Neural cell (in vitro differentiated cells): Measurements from ENCODE around the gene SGTA. TPM values are rescaled to one million over a fixed set of nuclear protein-coding genes. Genes with fewer than 3 reads are reported as not detected.

ENCODE experiments used
- H2AFZ ChIP-seq: fragments of 200-600, 300-800 bp; sonication (generic), shearing (Covaris generic); 2 replicates; pipeline ENCODE4 v1.6.0; 2014; ENCODE audit warnings: low read depth, mild to moderate bottlenecking, antibody characterized with exemption, low read length, moderate library complexity
- H3F3A ChIP-seq: fragments of 200-600 bp; shearing (Covaris generic); 2 replicates; pipeline ENCODE4 v1.6.1; 2016; ENCODE audit warnings: mild to moderate bottlenecking, moderate library complexity, mixed read lengths, antibody characterized with exemption, low read length; ENCODE audit not compliant: insufficient read depth, poor library complexity, severe bottlenecking
- H3K27ac ChIP-seq: fragments of 200-600, 300-800 bp; sonication (generic), shearing (Covaris generic); 2 replicates; pipeline ENCODE4 v1.5.1; 2014; ENCODE audit warnings: mild to moderate bottlenecking, low read length, moderate library complexity
- H3K27me3 ChIP-seq: fragments of 300-800, 200-600 bp; sonication (generic), shearing (Covaris generic); 2 replicates; pipeline ENCODE4 v1.6.0; 2014; ENCODE audit warnings: mild to moderate bottlenecking, low read depth, low read length, moderate library complexity; ENCODE audit not compliant: insufficient read depth
- H3K36me3 ChIP-seq: fragments of 300-800, 200-600 bp; sonication (generic), shearing (Covaris generic); 2 replicates; pipeline ENCODE4 v1.5.1; 2014; ENCODE audit warnings: mild to moderate bottlenecking, antibody characterized with exemption, low read length, moderate library complexity; ENCODE audit not compliant: insufficient read depth
- H3K4me2 ChIP-seq: fragments of 300-800, 200-600 bp; sonication (generic), shearing (Covaris generic); 2 replicates; pipeline ENCODE4 v1.6.0; 2014; ENCODE audit warnings: mild to moderate bottlenecking, low read length
- H3K4me3 ChIP-seq: fragments of 300-800, 200-600 bp; sonication (generic), shearing (Covaris generic); 2 replicates; pipeline ENCODE4 v1.5.1; 2014; ENCODE audit warnings: mild to moderate bottlenecking, low read length, moderate library complexity
- H3K79me2 ChIP-seq: fragments of 200-600 bp; shearing (Covaris generic); replicated peaks from 2 replicates; pipeline ENCODE4 v1.6.0; 2014; ENCODE audit warnings: mild to moderate bottlenecking, low read length, moderate library complexity; ENCODE audit not compliant: insufficient read depth
- H3K9ac ChIP-seq: fragments of 300-800, 200-600 bp; sonication (generic), shearing (Covaris generic); 2 replicates; pipeline ENCODE4 v1.6.1; 2016; ENCODE audit warnings: mild to moderate bottlenecking, low read length, mixed read lengths
- H3K9me2 ChIP-seq: fragments of 200-600 bp; shearing (Covaris generic); 2 replicates; pipeline ENCODE4 v1.6.1; 2016; ENCODE audit warnings: mild to moderate bottlenecking, low read length, mixed read lengths; ENCODE audit not compliant: insufficient read depth
- H3K9me3 ChIP-seq: fragments of 200-600, 300-800 bp; sonication (generic), shearing (Covaris generic); 2 replicates; pipeline ENCODE4 v1.6.1; 2016; ENCODE audit warnings: mild to moderate bottlenecking, mixed run types, low read length, moderate library complexity, mixed read lengths
- H4K20me1 ChIP-seq: fragments of 200-600 bp; shearing (Covaris generic); 2 replicates; pipeline ENCODE4 v1.6.1; 2016; ENCODE audit warnings: mild to moderate bottlenecking, mixed run types; ENCODE audit not compliant: insufficient read depth
- EP300 ChIP-seq: fragments of 450-650 bp; conservative IDR thresholded peaks from 2 replicates; pipeline ENCODE4 v1.6.1; 2014; ENCODE audit warnings: antibody characterized with exemption, mild to moderate bottlenecking, moderate library complexity; ENCODE audit not compliant: poor library complexity, severe bottlenecking
- EZH2 ChIP-seq: fragments of 200-600, 300-800 bp; shearing (Covaris generic), sonication (generic); IDR thresholded peaks from 2 replicates; pipeline ENCODE4 v1.6.1; 2014; ENCODE audit warnings: antibody characterized with exemption, low read length, borderline replicate concordance, mild to moderate bottlenecking; ENCODE audit not compliant: insufficient read depth, poor library complexity, severe bottlenecking
- MXI1 ChIP-seq: fragments of 450-650 bp; conservative IDR thresholded peaks from 2 replicates; pipeline ENCODE4 v1.6.1; 2014; ENCODE audit warnings: antibody characterized with exemption, mild to moderate bottlenecking; ENCODE audit not compliant: poor library complexity, severe bottlenecking
- POLR2AphosphoS5 ChIP-seq: IDR thresholded peaks from 2 replicates; pipeline ENCODE4 v1.6.1; 2012
- RAD21 ChIP-seq: fragments of 450-650 bp; conservative IDR thresholded peaks from 2 replicates; pipeline ENCODE4 v1.6.1; 2014; ENCODE audit warnings: antibody characterized with exemption, mild to moderate bottlenecking, moderate library complexity
- REST ChIP-seq: IDR thresholded peaks from 2 replicates; pipeline ENCODE4 v1.6.1; 2012; ENCODE audit warnings: borderline replicate concordance
- SMC3 ChIP-seq: fragments of 450-650 bp; conservative IDR thresholded peaks from 2 replicates; pipeline ENCODE4 v1.6.1; 2014; ENCODE audit warnings: antibody characterized with exemption, mild to moderate bottlenecking, moderate library complexity; ENCODE audit not compliant: poor library complexity
- TAF1 ChIP-seq: IDR thresholded peaks from 2 replicates; pipeline ENCODE4 v1.6.1; 2012; ENCODE audit warnings: low read depth
- polyA plus RNA-seq: library from polyadenylated mRNA; depleted of rRNA; stranded (reverse); fragments of >200 nt; gene quantifications from 2 replicates; pipeline ENCODE4 v1.2.3, GENCODE V29; 2014
- TF ChIP-seq, protein P1 (sequence below): fragments of 450-650 bp; IDR thresholded peaks from 2 replicates; pipeline ENCODE4 v1.5.1; 2014; ENCODE audit warnings: antibody characterized with exemption, mild to moderate bottlenecking, moderate library complexity; ENCODE audit not compliant: poor library complexity, severe bottlenecking

Gene SGTA
- polyA plus RNA-seq, 1 donor from 2014 or later = 80.6 TPM

DNA sequence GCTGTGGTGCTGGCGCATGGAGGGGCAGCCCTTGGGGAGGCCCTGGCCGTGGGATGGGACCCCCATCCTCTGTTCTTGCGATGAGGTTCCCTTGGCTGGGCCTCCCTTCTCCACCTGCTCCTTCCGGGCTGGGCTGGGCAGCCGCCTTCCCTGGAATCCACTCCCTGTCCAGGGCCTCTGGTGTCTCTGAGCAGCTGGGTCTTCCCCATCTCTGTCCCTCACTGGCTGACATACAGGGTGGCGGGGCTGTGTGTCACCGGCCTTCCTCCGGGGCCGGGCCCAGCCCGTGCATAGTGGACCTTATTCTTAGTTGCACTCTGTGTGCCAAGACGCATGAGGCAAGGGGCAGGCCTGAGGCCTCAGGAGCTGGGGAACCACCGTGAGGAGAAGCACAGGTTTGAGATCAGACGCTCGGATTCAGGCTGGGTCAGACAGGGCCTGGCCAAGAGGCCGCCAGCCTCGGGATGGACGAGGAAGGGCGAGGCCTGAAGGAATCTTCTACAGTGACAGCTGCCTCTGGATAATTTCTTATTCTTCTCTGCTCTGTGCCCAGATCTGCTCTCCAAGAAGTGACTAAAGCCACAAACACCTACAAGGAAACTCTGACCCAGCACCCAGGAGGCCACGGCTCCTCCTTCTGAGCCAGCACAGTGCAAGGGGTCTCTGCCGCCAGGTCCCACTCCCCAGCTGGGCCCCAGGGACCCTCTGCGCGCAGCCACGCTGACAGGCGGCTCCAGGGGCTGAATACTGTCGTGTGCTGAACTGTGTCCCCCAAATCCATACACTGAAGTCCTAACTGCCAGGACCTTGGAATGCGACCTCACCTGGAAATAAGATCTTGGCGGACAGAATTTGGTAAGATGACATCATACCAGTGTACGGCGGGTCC lies 11.0 kb downstream of the SGTA start:
- H3K9ac ChIP-seq = no peak overlapping the region
- H2AFZ ChIP-seq = no peak overlapping the region
- peaks cover 30% of the 10 kb centered on the region for H3K79me2 ChIP-seq
- H3F3A ChIP-seq = no peaks in the 10 kb centered on the region
- no peak overlapping the region for H3K27ac ChIP-seq
- H3K9me3 ChIP-seq = no peaks in the 10 kb centered on the region
- H3K36me3 ChIP-seq = no peaks in the 10 kb centered on the region
- H3K4me2 ChIP-seq = no peak overlapping the region
- H3K27me3 ChIP-seq = no peaks in the 10 kb centered on the region
- TF ChIP-seq MXI1 (no peak), REST (no peak), EP300 (no peak), EZH2 (no peak), POLR2AphosphoS5 (no peak), RAD21 (no peak)
- H4K20me1 ChIP-seq = no peaks in the 10 kb centered on the region
- no peaks in the 10 kb centered on the region for H3K9me2 ChIP-seq
- no peak overlapping the region for H3K4me3 ChIP-seq

GRCh38 chr19:2770055-2771013 lies 12.7 kb downstream of the SGTA start:
- Histone ChIP-seq H3K9ac (no peak overlapping the region), H3K27ac (no peak overlapping the region), H3K4me3 (no peak overlapping the region), H4K20me1 (no peaks in the 10 kb centered on the region), H3K9me3 (no peaks in the 10 kb centered on the region), H3K4me2 (no peak overlapping the region), H3K9me2 (no peaks in the 10 kb centered on the region), H2AFZ (no peak overlapping the region), H3F3A (no peaks in the 10 kb centered on the region), H3K36me3 (no peaks in the 10 kb centered on the region), H3K79me2 (peaks cover 15% of the 10 kb centered on the region), H3K27me3 (no peaks in the 10 kb centered on the region)
- no peak for TF ChIP-seq RAD21
- TF ChIP-seq REST = no peak
- no peak for TF ChIP-seq EZH2
- no peak for TF ChIP-seq MXI1
- no peak for TF ChIP-seq SMC3
- TF ChIP-seq TAF1 = no peak
- TF ChIP-seq POLR2AphosphoS5 = no peak
- TF ChIP-seq, protein P1, sequence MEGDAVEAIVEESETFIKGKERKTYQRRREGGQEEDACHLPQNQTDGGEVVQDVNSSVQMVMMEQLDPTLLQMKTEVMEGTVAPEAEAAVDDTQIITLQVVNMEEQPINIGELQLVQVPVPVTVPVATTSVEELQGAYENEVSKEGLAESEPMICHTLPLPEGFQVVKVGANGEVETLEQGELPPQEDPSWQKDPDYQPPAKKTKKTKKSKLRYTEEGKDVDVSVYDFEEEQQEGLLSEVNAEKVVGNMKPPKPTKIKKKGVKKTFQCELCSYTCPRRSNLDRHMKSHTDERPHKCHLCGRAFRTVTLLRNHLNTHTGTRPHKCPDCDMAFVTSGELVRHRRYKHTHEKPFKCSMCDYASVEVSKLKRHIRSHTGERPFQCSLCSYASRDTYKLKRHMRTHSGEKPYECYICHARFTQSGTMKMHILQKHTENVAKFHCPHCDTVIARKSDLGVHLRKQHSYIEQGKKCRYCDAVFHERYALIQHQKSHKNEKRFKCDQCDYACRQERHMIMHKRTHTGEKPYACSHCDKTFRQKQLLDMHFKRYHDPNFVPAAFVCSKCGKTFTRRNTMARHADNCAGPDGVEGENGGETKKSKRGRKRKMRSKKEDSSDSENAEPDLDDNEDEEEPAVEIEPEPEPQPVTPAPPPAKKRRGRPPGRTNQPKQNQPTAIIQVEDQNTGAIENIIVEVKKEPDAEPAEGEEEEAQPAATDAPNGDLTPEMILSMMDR = no peak
- no peak for TF ChIP-seq EP300
